GM19025 (cell line): ENCODE results near the gene JADE2.

Source experiments
- ATAC-seq: cut with Tn5 transposase; IDR thresholded peaks from one replicate; pipeline ENCODE4 v1.9.1; 2021; ENCODE audit warnings: mild to moderate bottlenecking, low read depth, moderate library complexity; ENCODE audit not compliant: unreplicated experiment

JADE2 gene

DNA sequence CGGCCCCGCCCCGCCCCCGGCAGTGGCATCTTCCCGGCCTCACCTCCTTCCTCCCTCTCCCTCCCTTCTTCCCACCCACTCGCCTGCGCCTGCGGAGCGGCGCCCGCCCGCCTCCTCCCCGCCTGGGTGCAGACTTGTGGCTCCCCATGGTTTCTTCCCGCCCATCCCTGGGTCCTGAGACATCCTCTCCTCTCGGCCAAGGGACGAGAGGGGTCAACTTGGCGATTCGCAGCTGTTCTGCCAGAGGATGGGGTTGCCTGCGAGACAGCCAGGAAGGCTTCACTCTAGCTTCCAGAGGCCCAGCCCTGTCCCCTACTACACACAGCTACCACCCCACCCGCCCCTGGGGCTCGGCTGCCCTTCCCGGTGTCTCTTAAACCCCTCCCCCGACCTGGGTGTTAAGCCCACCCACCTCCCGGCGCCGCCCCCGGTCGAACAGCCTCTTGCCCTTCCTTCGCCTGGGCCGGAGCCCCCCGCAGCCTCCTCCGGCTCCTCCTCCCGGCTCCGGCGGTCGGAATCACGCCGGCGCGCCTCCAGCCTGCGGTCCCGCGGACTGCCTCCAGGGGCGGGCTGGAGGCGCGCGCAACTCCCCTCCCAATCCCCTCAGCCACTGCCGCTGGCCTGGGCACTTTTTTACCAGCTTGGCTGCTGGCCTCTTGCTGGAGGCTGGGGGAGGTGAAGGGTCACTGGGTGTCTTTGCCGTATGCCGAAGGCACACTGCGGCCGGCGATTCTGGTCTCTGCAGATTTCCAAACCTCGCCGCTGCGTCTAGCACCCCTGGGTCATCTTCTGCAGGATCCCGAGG is 1.9 kb downstream of the JADE2 start:
- peak; percentile 48 for ATAC-seq

DNA sequence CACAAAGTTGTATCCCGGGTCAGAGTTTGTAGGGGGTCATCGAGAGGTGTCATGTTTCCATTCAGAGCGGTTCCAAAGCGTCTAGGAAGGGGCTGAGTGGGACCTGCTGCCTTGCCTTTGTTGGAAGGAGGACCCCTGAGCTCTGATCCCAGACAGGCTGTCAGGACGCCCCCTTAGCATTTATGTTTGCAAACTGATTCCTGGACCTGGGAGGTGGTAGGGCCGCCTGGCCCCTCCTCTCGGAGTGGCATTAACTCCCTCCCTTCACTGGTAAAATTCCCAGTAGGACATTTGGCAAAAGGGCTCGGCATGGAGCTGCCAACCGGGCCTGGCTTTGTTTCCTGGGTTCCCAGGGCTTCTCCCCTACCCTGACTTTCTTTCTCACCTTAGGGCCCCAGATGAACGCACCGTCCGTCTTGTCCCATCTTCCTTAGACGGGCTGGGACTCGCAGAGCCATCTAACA is 2.5 kb downstream of the JADE2 start:
- no peak for ATAC-seq

DNA sequence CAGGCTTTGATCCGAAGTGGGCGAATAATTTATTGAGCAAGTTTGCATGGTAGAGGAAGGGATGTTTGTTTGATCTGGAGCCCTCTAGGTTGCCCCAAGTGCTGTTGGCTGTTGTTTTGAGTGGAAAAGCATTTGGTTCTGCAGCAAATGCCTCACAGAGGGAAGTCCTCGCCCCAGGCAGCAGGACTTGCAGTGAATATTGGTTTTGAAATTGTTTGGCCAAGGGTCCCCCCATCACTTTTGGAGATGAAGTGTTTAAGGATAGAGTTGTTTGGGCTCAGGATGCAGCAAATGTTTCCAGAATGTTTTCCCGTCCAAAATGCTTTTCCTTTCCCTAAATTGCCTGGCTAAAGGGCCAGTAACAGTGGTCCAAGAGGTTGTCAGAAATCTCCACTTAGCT is 3.1 kb downstream of the JADE2 start:
- no peak for ATAC-seq

DNA sequence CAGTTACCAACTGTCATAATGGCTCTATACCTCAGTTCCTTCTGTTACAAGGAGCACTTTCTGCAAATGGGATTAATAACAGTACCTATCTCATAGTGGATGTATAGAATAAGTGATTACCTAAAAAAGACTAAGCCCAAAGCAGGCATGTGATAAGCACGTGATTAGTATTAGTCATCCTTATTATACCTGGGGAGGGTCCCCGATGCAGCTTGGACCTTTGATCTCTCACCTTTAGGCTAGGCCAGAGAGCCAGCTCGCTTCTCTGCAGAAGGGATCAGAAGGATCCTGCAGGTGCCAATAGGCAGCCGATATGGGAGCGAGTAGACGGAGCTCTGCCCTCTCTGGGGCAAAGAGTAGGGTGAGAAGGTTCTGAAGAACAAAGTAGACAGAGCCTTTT is 4.0 kb downstream of the JADE2 start:
- ATAC-seq = no peak

DNA sequence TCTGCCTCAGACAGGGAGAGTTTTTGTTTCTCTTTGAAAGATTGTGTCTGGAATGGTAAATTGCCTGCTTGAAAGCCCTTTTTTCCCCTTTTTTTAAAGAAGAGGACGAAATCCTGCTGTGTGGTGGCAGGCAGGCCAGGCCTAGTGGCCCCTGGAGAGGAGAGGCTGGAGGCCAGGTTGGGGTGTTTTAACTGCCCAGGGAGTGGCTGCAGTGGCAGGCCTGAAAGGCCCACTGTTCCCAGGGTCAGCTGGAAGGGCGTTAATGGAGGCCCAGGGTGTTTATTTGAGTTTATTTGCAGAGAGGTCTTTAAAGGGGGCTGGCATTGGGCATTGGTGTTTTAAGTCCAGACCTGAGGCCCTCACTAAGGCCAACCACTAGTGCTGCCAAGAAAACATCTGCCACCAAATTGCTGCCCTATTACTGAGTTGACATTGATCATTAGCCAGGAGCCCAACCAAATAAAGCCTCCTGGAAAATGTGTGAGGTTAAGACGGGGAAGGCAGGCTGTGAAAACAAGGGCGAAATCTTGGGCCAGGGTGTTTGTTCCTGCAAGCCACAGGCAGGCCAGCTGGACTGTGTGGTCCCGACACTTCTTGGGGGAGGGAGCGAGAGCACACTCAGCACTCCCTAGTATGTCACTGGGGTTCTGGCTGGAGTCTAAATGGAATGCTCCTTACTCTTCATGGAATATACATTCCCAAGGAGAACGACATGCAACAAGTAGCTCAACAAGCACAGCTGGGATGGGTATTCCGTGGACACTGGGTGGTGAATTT is 5.0 kb downstream of the JADE2 start:
- ATAC-seq = no peak

DNA sequence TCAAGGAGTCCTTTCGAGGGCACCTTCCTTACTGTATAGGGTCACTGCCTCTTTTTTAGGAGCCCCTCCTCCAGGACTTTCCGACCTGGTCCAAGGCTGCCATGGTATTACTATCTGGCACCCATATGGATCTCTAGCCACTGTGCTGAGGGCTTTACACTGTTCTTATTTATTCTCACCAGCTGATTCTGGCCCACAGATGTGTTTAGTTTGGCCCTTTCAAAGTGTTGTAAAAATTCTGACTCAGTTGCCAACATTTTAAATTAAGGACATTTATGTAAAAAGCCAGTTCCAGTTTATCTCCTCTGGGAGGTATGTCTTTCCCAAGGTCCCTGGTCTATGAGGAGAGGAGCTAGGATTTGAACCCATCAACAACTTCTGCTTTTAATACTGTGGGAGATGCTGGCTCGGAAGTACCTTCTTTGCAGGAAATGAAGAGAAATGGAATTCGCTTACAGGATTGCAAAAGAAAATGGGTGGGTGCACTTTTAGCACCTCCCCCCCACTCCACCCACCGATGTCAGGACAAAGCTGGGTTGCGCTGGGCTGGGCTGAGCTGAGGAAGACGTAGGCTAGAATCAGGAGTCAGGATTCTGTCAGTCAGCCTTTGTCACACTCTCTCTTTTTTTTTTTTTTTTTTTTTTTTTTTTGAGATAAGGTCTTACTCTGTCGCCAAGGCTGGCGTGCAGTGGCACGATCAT is 7.8 kb downstream of the JADE2 start:
- ATAC-seq = no peak

DNA sequence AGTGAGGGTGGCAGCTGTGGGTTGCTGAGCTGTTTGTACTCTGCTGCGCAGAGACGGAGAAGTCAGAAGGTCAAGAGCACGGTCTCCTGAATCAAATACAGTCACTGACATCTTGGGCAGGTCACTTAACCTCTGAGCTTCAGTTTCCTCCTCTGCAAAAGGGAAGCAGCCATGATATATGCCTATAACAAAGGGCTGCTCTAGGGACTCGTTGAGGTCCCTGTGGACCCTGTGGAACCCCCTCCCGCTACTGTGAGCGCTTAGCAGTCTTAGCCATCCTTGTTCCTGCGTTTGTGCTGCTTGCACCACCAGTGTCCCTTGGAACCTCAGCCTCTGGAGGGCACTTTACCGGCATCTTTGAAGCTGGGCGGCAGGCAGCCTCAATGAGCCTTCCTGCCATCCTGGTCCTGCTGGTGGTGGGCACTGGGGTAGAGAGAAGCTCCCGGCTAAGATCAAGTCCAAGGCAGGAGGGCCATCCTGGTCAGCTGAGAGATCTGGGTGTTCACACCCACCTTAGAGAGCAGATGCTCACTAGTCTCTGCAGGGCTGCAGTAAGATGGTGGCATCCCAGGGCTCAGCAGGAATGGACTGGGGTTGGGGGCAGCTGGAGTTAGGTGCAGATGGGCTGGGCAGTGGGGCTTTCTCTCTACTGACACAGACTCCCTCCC is 8.7 kb downstream of the JADE2 start:
- no peak for ATAC-seq

DNA sequence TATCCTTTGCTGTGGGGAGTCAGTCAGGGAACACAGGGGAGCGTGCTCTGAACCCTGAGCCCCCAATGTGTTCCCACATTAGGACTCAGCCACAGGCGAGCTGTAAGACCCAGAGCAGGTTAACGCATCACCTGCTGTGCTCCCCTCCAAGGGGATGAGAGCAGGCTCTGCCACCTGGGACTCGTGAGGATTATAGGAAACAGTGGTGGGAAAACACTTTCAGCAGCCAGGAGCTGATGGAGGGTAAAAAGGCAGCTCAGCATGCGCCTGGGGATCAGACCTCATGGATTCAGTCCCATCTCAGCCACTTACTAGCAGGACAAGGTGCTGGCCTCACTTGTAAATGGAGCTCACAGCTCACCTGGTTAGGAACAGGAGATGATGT is 9.2 kb downstream of the JADE2 start:
- ATAC-seq = no peak

DNA sequence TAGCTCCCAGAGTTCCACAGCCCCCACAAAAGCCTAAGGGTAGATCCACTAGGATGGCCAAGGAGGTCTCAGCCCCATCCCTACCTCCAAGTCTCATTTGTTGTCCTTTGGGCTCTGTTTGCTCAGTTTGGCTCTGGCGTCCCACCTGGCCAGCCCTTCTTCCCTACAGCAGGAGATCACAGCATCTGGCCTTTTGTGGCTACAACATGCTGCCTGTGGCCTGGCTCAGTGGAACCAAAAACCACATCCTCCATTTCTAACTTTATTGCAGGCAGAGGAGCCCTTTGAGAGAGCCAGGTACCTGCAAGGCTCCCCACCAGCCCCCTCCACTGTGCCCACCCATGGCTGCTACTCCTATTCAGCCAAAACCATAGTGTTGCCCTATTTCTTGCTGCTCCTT is 11.4 kb downstream of the JADE2 start:
- ATAC-seq = no peak

DNA sequence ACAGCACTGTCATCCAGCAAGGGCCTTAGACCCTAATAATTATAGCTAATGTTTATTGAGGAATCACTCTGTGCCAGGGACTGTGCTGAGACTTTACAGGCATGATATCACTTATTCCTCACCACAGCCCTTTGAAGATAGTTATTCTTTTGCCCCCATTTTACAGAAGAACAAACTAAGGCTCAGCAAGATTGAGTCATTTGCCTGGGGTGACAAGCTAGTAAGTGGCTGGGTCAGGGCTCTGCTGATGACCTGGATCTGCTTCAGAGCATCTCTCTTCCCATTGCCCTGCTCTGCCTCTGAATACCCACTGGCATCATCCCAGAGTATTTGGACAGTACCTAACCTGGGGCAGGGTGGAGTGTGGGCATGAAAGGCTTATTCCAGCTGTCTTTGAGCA is 11.8 kb downstream of the JADE2 start:
- ATAC-seq = no peak

DNA sequence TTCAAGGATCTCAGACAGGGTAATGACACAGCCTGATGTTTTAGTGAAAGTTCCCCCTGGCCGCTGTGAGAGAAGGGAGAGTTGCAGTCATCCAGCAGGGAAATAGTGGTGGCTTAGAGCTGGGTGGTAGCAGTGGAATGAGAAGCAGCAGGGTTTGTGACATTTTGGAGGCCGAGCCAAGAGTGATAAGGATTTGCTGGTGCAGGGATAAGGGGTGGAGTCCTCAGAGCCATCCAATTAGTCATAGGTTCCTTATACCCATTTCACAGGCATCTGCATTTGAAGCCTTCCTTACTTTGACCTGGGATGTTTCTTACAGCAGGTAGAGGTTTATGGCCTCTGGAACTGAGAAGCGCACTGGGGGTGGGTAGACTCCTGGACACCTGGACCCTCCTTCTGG is 12.8 kb downstream of the JADE2 start:
- no peak for ATAC-seq

DNA sequence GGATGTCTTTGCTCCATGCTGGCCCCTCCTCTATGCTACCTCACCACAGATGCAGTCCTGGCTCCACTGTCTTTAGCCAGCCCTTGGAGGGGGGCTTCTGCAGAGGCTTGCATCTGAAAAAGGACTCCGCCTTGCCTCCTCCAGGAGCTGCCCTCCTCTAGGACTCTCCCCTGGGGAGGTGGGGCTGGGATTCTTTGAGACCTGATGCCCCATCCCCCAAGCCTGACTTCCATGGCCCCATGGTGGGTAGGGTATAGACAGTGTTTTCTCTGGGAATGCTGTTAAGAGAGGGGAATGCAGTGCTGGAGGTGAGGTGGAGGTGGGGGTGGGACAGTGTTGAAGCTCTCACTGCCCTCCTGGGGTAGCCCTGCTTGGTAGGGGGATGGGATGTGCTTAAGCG is 14.3 kb downstream of the JADE2 start:
- ATAC-seq = no peak

DNA sequence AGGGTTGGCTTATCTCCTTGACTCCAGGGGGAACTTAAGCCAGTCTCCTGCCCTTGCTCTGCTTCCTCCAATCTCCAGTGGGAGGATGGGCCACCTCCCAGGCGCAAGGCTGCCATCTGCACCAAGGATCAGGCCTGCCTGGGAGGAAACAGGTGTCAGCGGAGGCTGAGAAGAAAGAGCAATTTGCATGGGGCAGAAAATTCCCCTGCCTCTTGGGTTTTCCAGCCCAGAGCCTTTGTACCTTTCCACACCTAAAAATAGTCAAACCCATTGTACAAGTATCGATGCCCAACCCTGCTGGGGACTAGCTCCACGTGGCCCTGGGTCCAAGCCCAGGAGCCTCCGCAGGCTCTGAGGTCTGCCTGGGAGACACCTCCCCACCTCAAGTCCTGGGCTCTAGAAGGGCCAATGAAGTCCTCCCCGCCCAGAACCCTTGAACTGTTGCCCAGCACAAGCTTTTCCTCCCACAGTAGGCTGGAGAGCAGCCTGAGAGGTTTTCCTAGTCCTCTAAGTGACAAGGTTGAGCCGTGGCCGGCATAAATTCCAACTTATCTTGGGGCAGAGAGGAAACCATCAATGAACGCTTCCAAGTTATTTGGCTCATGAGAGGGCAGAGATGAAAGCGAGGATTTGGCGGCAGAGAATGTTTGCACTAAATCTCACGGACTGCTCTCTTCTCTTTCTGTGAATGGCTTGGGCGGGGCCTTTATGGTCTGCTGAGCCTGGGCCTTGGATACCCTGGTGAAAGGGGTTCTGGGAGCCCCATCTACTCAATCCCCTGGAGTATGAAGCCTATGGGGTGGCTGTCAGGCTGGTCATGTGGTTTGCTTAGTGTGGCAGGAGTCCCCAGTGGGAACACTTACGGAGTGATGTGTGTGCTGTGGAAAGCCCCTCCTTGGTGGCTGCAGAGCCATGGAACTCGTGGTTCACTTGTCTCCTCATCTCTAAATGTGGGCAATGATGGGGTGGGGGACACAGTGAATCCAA is 15.6 kb downstream of the JADE2 start:
- no peak for ATAC-seq

DNA sequence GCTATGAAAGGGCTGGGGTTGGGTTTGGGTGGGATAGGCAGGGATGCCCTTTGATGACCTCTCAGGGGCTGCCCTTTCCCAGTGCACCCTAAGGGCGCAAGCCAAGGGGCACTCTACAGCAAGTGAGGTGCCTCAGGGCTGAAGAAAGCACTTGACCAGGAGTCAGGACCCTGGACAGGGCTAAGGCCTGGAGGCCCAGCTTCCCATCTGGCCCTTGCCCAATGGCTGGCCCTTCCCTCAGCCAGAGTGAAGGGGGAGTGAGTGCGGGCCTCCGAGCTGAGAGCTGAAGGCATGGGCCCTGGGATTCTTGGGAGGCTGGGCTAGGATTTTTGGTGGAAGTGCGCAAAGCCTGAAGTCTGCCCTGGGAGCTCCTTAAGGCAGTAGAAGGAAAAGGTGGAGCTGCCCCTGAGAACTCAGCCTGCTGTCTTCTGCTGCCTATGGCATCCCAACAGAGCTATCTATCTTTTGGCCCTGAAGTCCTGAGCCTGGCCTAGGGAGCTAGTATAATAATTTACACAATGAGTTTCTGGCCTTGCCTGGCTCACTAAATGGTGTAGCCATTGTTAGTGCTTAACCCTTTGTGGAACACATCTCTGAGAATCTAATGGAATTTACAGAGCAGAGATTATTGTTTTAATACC is 16.4 kb downstream of the JADE2 start:
- no peak for ATAC-seq

DNA sequence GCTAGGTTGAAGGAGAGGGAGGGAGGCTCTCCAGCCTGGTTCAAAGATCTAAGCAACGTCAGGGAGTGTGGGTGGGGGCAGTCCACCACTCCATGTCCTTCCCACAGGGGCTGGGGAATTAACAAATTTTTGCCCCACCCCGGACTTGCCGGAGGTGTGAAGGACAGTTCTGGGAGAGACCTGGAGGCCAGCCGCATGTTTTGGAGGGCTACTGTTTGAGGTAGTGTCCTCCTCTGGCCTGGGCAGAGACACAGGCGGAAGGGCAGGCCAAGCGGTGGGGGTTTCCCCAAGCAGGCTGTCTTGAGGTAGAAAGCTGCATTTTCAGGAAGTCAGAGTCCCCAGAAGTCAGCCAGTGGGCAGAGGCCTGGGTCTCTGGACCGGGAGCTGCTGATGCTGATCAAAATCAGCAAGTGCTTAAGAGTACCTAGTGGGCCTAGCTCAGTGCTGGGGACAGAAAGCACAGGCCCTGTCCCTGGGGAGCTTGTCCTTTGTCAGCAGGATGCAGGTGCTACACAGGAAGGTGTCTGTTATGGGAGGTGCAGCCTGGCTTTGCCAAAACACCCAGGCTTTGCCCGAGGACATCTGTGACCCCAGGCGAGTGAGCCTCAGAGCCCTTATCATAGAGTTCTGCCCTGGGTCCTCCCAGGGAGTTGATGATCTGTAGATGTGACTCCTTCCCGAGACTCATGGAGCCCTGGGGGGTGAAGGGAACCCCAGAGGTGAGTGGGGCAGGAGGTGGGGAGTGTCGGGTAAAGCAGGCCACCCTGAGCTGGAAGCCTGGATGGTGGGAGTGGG is 18.5 kb downstream of the JADE2 start:
- ATAC-seq = peak; percentile 41

DNA sequence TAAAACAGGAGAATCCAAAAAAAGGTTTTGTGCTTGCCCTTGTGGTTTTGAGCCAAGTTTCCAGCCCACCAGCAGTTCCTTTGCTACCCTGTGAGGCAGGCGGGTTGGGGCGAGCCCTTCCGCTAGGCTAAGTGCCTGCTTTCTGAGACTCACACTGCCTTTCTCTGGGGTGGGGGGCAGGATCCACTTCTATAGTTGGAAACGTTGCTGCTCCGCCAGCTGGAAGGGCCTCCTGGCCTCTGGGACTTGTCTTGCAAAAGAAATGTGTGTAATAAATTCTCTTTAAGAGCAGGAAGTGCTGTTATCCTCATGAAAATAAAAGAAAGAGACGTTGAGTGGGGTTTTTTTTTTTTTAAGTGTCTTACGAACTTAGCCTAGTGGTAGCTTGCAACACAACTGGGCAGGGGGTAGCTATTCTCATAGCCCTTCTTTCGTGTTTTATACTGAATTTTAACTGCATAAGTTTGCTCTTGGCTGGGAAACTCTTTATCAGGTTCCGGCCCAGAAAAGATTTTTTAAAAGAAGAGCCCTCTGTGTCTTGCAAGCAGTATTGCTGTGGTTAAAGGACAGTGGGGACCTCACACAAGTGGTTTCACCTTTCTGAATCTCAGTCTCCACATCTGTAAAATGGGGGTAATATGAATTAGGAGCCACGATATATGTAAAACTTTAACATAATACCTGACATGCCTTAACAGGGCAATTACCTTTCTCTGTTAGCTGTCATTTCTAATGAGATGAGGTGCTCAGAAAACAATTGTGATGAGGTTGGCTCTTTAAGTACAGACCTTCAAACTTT is 19.8 kb downstream of the JADE2 start:
- ATAC-seq = no peak

DNA sequence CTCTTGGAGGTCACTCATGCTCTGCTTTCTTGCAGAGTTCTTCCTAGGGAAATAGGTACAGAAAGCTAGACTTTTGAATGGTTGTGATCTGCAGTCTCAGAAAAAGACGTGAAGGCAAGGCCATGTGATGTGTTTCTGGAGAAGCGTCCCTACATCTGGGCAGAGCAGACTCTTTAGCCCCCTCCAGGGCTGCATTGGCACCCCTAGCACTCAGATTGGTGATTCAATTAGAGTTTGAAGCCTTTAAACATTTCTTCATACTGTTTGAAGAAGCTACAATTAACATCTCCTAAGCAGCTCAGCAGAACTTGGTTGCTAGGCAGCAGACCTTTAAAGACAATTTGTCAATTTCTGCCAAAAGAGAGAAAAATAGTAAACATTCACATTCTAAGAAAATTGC is 21.6 kb downstream of the JADE2 start:
- no peak for ATAC-seq

DNA sequence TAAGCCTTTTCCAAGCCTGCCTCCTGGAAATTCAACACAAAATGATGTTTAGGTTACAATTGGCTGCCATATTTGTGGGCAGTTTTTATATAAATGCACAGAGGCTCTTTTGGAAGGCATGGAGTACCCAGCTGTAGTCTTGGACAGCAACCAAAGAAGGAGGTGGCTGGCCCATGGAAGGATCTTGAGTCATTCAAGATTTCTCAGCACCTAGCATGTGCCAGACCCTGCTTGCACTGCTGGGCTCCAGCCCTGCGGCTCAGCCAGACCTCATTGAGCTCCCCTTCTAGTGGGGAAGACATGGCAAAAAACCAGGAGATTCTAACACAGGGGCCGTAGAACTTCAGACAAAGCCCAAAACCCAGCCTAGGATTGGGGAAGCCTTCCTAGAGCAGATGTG is 22.1 kb downstream of the JADE2 start:
- ATAC-seq = no peak
